Activated CD8-positive, alpha-beta T cell treated with anti-CD3 and anti-CD28 coated beads, Interleukin-2, amount 10 ng/mL, durations not matched to agents 7 days and 5 days (primary cell): Measurements from ENCODE around the gene FGF6. TPM values are rescaled to one million over a fixed set of nuclear protein-coding genes. Genes with fewer than 3 reads are reported as not detected.

Experiments used
- ATAC-seq: fragments of 150-1000 bp; cut with Tn5 transposase; one replicate; pipeline ENCODE4 v1.10.0; 2021; ENCODE audit warnings: moderate library complexity
- CTCF ChIA-PET: fragments of 350-600 bp; sonication (Branson Sonifier 250); formaldehyde crosslinking; loops from one replicate; lab custom pipeline; 2021; ENCODE audit warnings: antibody characterized with exemption; lab: Charles Lee
- POLR2A ChIA-PET: fragments of 350-600 bp; sonication (Branson Sonifier 250); formaldehyde crosslinking; loops from one replicate; lab custom pipeline; 2021; ENCODE audit warnings: antibody characterized with exemption; lab: Charles Lee
- DNase-seq: peaks from one replicate; pipeline ENCODE4 v3.0.0-alpha.2; 2020
- H3K27ac Mint-ChIP-seq: one replicate; pipeline ENCODE4 v1.8.0; 2021; ENCODE audit warnings: mild to moderate bottlenecking, mixed read lengths
- H3K27me3 Mint-ChIP-seq: one replicate; pipeline ENCODE4 v1.8.0; 2021; ENCODE audit warnings: low read depth, mixed read lengths
- H3K36me3 Mint-ChIP-seq: one replicate; pipeline ENCODE4 v1.8.0; 2021; ENCODE audit warnings: low read depth, mixed read lengths
- H3K4me1 Mint-ChIP-seq: one replicate; pipeline ENCODE4 v1.8.0; 2021; ENCODE audit warnings: low read depth, mixed read lengths
- H3K4me3 Mint-ChIP-seq: one replicate; pipeline ENCODE4 v1.8.0; 2021; ENCODE audit warnings: mild to moderate bottlenecking, mixed read lengths
- H3K9me3 Mint-ChIP-seq: one replicate; pipeline ENCODE4 v1.8.0; 2022; ENCODE audit warnings: mixed read lengths; ENCODE audit not compliant: insufficient read depth
- total RNA-seq, 2 experiments: library from RNA; stranded (reverse); gene quantifications; one replicate each; pipeline ENCODE4 v1.2.3, GENCODE V29; 2021

FGF6 gene
- total RNA-seq, 2 experiments from 2014 or later = not detected

DNA sequence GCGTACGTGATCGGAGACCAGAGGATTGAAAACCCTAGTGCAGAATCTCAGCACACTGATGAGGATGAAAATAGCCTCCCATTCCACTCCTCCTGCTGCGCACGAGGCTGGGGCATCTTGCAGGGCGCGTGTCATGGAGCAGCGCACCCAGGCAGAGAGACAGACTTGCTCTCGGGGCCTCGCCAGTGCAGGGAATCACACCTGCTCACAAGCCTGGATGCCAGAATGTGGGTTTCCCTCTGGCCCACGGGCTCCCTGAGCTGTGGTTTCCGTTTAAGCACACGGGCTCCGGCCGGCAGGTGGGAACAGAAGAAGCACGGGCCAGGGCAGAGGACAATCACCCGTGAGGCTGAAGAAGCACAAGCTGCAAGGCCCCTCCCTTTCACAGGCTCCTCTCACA lies 2.0 kb downstream of the FGF6 start:
- Mint-ChIP-seq H3K9me3 (no peaks in the 10 kb centered on the region), H3K4me3 (no peak overlapping the region), H3K4me1 (peaks cover 14% of the 10 kb centered on the region), H3K27ac (no peak overlapping the region), H3K27me3 (peaks cover 2% of the 10 kb centered on the region), H3K36me3 (no peaks in the 10 kb centered on the region)
- no peak for DNase-seq
- ChIA-PET POLR2A (no interaction called here), CTCF (no interaction called here)
- ATAC-seq = no peak

DNA sequence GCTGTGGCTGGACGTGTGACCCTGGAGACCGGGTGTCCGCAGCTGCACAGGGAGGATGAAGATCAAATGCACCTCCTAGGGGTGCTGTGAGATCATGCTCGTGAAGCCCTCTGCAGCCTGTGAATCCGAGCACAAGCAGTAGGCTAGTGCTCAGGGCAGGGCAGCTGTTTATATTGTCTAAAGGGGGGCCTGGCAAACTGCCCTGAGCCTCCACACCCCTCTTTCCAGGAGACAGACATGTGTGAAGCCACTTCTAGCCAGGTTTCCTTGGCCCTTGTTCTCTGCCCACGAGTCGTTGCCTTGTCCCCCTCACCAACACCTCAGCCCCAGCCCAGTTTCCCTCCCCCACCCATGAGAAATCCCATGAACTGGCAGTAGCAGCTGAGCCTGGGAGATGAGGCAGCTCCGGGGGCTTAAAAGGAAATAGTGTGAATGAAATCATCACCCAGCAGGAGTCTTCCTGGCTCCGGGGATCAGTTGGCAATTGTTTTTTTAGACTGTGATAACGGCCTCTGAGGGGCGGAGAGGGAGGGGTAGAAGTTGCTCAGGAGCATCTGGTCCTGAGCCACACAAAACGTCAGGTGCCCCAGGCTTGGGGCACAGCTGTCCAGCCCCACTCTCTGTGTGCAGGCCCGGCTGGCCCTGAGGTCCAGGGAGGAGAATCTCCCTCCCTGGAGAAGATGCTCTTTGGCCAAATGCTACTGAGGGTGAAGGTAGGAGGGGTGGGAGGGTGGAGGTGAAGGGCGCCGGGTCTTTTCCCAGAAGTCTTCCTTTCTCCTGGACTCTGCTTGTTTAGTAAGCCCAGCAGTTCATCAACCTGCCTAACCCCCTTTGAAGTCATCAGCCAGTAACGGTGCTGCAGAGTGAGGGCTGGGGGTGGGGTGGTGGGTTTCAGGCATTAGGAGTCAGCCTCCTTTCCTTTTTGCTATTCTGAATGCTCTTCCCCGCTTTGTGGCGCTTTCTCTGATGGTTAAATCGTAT lies 4.0 kb downstream of the FGF6 start:
- Mint-ChIP-seq H3K9me3 (no peaks in the 10 kb centered on the region), H3K27ac (no peak overlapping the region), H3K27me3 (peaks cover 7% of the 10 kb centered on the region), H3K4me1 (peaks cover 20% of the 10 kb centered on the region), H3K36me3 (no peaks in the 10 kb centered on the region), H3K4me3 (no peak overlapping the region)
- ChIA-PET POLR2A (no interaction called here), CTCF (no interaction called here)
- ATAC-seq (no peak), DNase-seq (no peak)

DNA sequence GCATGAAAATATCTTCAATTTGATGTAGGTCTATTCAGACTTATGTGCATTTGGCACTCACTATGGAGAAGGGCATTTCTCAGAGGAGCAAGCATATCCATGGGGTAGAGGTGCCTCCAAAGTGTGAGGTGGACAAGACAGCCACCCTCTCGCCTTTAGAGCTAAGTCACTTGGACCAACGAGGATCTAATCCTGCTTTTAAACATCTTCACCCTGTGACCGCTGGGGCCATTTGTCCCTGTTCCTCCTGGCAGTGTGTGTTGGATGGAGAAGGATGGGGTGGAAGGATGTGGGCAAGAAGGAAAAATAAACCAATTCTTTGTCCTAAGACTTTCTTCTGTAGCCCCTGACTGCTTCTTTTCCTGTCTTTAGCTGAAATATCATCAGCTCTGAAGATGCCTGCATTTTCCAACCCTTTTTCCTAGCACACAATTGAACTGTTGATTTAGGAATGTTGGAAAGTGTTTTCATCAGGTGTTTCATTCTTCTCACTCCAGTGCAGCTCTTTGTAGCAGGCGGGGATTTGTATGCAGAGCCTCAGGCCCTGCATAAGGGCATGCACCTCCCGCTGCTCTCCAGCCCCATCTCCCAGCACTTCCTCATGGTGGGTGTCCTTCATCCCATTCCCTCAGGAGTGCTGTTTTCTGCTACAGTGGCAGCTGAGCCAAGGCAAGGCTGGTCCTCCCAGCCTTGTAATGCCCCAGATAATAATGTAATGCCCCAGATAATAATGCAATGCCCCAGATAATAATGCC lies 5.3 kb downstream of the FGF6 start:
- Mint-ChIP-seq H3K9me3 (no peaks in the 10 kb centered on the region), H3K36me3 (no peaks in the 10 kb centered on the region), H3K27ac (no peak overlapping the region), H3K4me3 (no peak overlapping the region), H3K27me3 (peaks cover 9% of the 10 kb centered on the region), H3K4me1 (peaks cover 20% of the 10 kb centered on the region)
- DNase-seq = no peak
- POLR2A ChIA-PET = interaction anchor here (0.8 kb wide), 1 partner anchor 96 kb away, joined by 3 read pairs; no protein-coding TSS in a partner anchor
- CTCF ChIA-PET = interaction anchor here (0.7 kb wide), 1 partner anchor 18 kb away, joined by 3 read pairs; no protein-coding TSS in a partner anchor
- no peak for ATAC-seq

DNA sequence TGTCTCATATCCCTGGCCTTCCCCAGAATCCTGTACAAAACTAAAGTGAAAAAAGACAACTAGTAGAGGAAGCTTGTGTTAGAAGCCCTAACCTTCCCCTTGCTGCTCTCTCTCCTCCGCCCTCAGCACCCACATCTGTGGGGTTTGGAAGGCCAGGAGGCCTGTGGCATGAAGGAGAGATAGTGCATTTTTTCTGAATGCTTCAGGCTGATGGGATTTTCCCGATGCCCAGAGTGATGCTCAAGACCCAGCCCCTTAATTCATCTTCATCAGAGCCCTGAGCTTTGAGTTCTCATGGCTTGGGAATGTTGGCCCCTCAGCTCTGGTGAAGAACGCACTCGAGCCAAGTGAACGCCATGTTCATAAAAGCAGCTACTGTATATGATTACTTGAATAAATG lies 5.9 kb downstream of the FGF6 start:
- ATAC-seq (no peak), DNase-seq (no peak)
- H3K27ac Mint-ChIP-seq = no peak overlapping the region
- POLR2A ChIA-PET = interaction anchor here (0.8 kb wide), 1 partner anchor 96 kb away, joined by 3 read pairs; no protein-coding TSS in a partner anchor
- peaks cover 23% of the 10 kb centered on the region for H3K4me1 Mint-ChIP-seq
- H3K9me3 Mint-ChIP-seq = no peaks in the 10 kb centered on the region
- H3K27me3 Mint-ChIP-seq = peaks cover 9% of the 10 kb centered on the region
- H3K36me3 Mint-ChIP-seq = no peaks in the 10 kb centered on the region
- H3K4me3 Mint-ChIP-seq = no peak overlapping the region
- CTCF ChIA-PET = interaction anchor here (0.7 kb wide), 1 partner anchor 18 kb away, joined by 3 read pairs; no protein-coding TSS in a partner anchor

DNA sequence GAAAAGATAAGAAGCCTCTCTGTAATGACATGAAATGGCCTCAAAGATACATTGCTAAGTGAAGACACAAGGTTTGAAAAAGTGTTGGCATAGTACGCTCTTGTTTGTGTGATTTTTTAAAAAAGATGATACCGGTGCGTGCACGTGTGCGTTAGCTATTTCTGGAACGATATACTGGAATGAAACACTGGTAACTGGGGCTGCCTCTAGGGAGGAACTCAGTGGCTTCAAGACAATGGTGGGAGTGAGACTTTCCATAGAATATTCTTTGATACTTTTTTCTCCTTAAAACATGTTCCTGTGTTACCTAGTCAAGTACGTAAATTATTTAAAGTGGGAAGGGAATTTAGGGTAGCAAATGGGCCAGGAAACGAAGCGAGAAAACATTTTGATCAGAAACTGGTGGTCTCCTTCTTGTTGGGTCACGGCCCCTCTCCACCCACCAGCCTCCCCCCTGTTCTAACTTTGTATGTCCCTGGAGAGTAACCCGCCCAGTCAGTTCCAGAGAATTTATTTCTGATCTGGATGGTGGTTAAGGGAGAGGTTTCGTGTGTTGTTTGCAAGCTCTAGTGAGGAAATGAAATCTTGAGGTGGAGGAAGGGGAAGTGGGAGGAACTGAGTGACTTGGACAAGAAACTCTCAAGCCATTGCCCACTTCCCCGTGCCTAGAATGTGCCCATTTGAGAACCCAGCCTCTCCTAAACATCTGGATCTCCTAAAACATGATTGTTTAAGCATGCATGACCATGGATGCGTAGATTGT lies 6.6 kb downstream of the FGF6 start:
- peaks cover 9% of the 10 kb centered on the region for H3K27me3 Mint-ChIP-seq
- peaks cover 23% of the 10 kb centered on the region for H3K4me1 Mint-ChIP-seq
- POLR2A ChIA-PET = no interaction called here
- no peaks in the 10 kb centered on the region for H3K36me3 Mint-ChIP-seq
- H3K27ac Mint-ChIP-seq = peak overlapping the region; percentile 20
- DNase-seq (no peak), ATAC-seq (no peak)
- no peaks in the 10 kb centered on the region for H3K9me3 Mint-ChIP-seq
- CTCF ChIA-PET = interaction anchor here (0.7 kb wide), 1 partner anchor 17 kb away, joined by 3 read pairs; no protein-coding TSS in a partner anchor
- H3K4me3 Mint-ChIP-seq = no peak overlapping the region

DNA sequence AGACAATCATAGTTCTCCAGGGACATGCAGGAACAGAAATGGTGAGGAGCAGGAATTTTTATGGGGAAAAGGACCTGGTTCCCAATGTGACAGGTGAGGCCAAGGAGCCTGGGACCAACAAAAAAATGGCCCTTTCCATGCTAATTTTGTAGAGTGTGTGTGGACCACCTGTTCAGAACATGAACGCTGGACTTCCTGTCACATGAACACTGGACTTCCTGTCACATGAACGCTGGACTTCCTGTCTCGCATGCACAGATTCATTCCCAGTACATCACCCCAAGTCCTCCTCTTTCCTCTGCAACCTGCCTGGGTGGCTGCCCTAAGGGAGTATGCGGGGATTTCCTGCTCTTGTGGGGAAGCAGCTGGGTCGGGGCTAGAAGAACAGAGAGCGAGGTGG lies 10.1 kb downstream of the FGF6 start:
- ChIA-PET POLR2A (no interaction called here), CTCF (interaction anchor here (1.0 kb wide), 1 partner anchor 11 kb away, joined by 3 read pairs; no protein-coding TSS in a partner anchor)

DNA sequence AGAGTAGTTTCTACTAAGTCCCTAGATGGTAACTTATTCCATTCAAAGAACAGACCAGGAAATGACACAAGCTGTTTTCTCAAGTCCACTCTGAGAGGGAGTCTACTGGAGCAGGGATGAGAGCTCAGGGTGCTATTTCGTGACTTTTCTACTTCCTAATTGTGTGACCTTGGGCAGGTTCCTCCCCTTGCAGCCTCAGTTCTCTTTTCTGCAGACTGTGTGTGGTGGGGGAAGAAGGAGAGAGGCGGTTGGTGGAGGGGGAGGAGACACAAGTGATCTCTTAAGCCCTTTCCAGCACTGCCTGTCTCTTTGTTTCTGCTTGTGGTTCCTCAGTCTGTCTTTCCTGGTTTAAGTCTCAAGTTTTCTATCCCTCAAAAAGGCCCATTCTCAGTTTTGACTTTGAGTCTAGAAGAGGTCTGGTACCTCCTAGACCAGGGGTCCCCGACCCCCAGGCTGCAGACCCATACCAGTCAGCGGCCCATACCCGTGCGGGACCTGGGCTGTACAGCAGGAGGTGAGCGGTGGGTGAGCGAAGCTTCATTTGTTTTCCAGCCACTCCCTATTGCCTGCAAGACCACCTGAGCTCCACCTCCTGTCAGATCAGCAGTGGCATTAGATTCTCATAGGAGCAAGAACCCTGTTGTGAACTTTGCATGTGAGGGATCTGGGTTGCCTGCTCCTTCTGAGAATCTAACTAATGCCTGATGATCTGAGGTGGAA lies 10.7 kb downstream of the FGF6 start:
- no peak overlapping the region for H3K27ac Mint-ChIP-seq
- no peak for ATAC-seq
- CTCF ChIA-PET = interaction anchor here (1.0 kb wide), 1 partner anchor 12 kb away, joined by 3 read pairs; no protein-coding TSS in a partner anchor
- peaks cover 10% of the 10 kb centered on the region for H3K27me3 Mint-ChIP-seq
- H3K36me3 Mint-ChIP-seq = no peaks in the 10 kb centered on the region
- POLR2A ChIA-PET = no interaction called here
- DNase-seq = no peak
- no peak overlapping the region for H3K4me3 Mint-ChIP-seq
- peaks cover 22% of the 10 kb centered on the region for H3K4me1 Mint-ChIP-seq
- H3K9me3 Mint-ChIP-seq = no peaks in the 10 kb centered on the region

More for the DNA sequence above, 10.1 kb downstream of the FGF6 start:
- DNase-seq (no peak), ATAC-seq (no peak)
- H3K4me1 Mint-ChIP-seq = peaks cover 23% of the 10 kb centered on the region
- H3K4me3 Mint-ChIP-seq = no peak overlapping the region
- H3K9me3 Mint-ChIP-seq = no peaks in the 10 kb centered on the region
- peaks cover 9% of the 10 kb centered on the region for H3K27me3 Mint-ChIP-seq
- H3K36me3 Mint-ChIP-seq = no peaks in the 10 kb centered on the region
- H3K27ac Mint-ChIP-seq = no peak overlapping the region

DNA sequence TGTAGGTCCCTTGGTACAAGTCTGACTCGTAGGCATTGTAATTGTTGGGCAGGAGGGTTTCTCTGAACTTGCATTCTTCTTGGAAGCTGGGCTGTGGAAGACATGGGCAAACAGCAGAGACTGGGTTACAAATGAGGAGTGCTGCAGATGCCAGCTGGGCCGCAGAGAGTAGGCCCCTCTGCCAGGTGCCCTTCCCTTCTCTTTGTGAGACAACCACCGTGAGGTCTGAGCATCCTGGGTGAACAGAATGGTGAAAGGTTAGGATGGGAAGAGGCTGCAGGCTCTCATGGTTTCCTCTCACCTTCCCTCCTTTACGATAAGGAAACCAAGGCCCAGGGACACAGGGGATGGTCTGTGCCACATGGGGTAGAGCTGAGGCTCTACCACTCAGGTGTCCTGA lies 11.3 kb downstream of the FGF6 start:
- Mint-ChIP-seq H3K27ac (peak overlapping the region; percentile 22), H3K4me1 (peaks cover 16% of the 10 kb centered on the region), H3K36me3 (no peaks in the 10 kb centered on the region), H3K9me3 (no peaks in the 10 kb centered on the region), H3K27me3 (peaks cover 10% of the 10 kb centered on the region), H3K4me3 (no peak overlapping the region)
- POLR2A ChIA-PET = no interaction called here
- DNase-seq (no peak), ATAC-seq (no peak)
- CTCF ChIA-PET = no interaction called here

DNA sequence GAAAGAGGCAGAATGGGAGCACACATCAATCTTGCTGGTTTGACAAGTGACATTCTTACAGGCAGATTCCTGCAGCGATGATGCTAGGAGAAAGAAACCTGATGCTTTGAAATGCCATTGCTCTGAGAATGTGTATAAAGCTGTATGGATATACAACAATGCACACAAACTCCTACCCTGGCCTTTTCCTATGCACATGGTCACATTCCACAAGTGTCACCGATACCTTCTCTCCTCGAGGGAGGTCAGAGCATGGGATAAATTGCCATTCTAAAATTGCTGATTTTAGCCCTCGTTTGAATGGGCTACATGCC lies 11.9 kb downstream of the FGF6 start:
- Mint-ChIP-seq H3K36me3 (no peaks in the 10 kb centered on the region), H3K4me3 (no peak overlapping the region), H3K27me3 (peaks cover 10% of the 10 kb centered on the region), H3K9me3 (no peaks in the 10 kb centered on the region), H3K27ac (no peak overlapping the region), H3K4me1 (peaks cover 10% of the 10 kb centered on the region)
- DNase-seq (no peak), ATAC-seq (no peak)
- CTCF ChIA-PET = no interaction called here
- POLR2A ChIA-PET = no interaction called here

DNA sequence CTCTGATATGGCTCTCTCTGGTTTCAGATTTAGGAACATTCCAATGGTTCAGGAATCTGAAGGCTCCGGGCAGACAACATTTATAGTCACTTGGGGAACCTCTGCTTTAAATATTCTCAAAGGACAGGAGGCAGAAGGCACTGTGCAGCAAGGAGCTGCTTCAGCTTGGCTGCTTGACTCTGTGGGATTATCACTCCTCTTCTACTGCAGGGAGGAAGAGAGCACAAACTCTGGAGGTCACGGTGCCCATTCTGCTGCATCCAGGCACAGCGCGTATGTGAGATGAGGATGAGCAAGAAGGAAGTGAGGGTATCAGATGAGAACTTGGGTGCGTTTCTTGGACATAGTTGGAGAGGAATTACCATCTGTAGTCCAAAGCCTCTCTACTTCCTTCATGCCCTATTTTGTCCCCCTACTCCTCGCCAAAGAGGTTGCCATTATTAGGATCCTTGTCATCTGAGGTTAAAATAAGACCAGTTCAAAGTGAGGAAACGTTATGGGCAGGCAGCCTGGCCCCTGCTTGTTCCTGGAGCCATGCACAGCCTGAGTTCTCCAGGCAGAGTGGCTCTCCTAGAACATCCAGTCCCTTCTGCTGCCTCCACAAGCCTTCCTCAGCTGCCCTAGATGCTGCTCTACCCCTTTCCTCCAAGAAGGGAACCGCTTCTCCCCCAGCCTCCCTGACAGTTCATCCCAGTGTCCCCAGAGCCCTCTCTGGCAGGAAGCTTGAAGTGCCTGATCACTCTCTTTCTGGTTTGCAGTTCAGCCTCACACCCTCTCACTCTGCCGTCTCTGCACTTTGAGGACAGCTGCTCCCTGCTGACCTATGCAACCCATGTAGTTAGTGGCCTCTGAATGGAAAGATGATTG lies 12.5 kb downstream of the FGF6 start:
- CTCF ChIA-PET = interaction anchor here (1.2 kb wide), 1 partner anchor 13 kb away, joined by 3 read pairs; no protein-coding TSS in a partner anchor

More for the DNA sequence above, 12.5 kb downstream of the FGF6 start:
- H3K27ac Mint-ChIP-seq = no peak overlapping the region
- peaks cover 8% of the 10 kb centered on the region for H3K27me3 Mint-ChIP-seq
- H3K36me3 Mint-ChIP-seq = no peaks in the 10 kb centered on the region
- DNase-seq (no peak), ATAC-seq (no peak)
- H3K4me1 Mint-ChIP-seq = peaks cover 5% of the 10 kb centered on the region
- H3K4me3 Mint-ChIP-seq = no peak overlapping the region
- H3K9me3 Mint-ChIP-seq = no peaks in the 10 kb centered on the region
- POLR2A ChIA-PET = no interaction called here
